ENCODE results near the gene ZP3.
"Not testable (repeated sequence)": the region's sequence is repeated elsewhere in the genome, so short reads cannot be mapped to it uniquely, and the experiment has no call there.

The ZP3 gene

GRCh38 chr7:76423666-76424412 is 911 bp upstream of the ZP3 start:
- no peak for DNase-seq
- no peak for TF ChIP-seq POLR2A (IDR thresholded peaks at IDR 0.05; ENCODE audit: low read length)
- TF ChIP-seq GATA1 (IDR thresholded peaks at IDR 0.05; ENCODE audit: low read depth, low read length) = no peak

- no peak for DNase-seq
- TF ChIP-seq GATA1 (IDR thresholded peaks at IDR 0.05; ENCODE audit: low read depth, low read length) (no peak), POLR2A (IDR thresholded peaks at IDR 0.05; ENCODE audit: low read length) (no peak)
Observed at GRCh38 chr7:76425156-76425555, 406 bp downstream of the ZP3 start.

- DNase-seq = not testable (repeated sequence)
Observed at GRCh38 chr7:76425558-76425957, 808 bp downstream of the ZP3 start.

- TF ChIP-seq GATA1 (IDR thresholded peaks at IDR 0.05; ENCODE audit: low read depth, low read length) = no peak
- no peak for TF ChIP-seq POLR2A (IDR thresholded peaks at IDR 0.05; ENCODE audit: low read length)
- no peak for DNase-seq
Observed at GRCh38 chr7:76426246-76426645, 1.5 kb downstream of the ZP3 start.

- no peak for DNase-seq
- TF ChIP-seq GATA1 (IDR thresholded peaks at IDR 0.05; ENCODE audit: low read depth, low read length) = no peak
- TF ChIP-seq POLR2A (IDR thresholded peaks at IDR 0.05; ENCODE audit: low read length) = no peak
Observed at GRCh38 chr7:76427635-76428034, 2.9 kb downstream of the ZP3 start.

- DNase-seq = no peak
- TF ChIP-seq POLR2A (IDR thresholded peaks at IDR 0.05; ENCODE audit: low read length) = no peak
- TF ChIP-seq GATA1 (IDR thresholded peaks at IDR 0.05; ENCODE audit: low read depth, low read length) = no peak
Observed at GRCh38 chr7:76428149-76428823, 3.5 kb downstream of the ZP3 start.

GRCh38 chr7:76428868-76429805 is 4.4 kb downstream of the ZP3 start:
- DNase-seq = peak; percentile 17 to 33
- TF ChIP-seq POLR2A (IDR thresholded peaks at IDR 0.05; ENCODE audit: low read length) = no peak

GRCh38 chr7:76430211-76430610 is 5.5 kb downstream of the ZP3 start:
- no peak for DNase-seq
- TF ChIP-seq POLR2A (IDR thresholded peaks at IDR 0.05; ENCODE audit: low read length) = no peak
- no peak for TF ChIP-seq GATA1 (IDR thresholded peaks at IDR 0.05; ENCODE audit: low read depth, low read length)

- no peak for DNase-seq
- TF ChIP-seq POLR2A (IDR thresholded peaks at IDR 0.05; ENCODE audit: low read length) (no peak), GATA1 (IDR thresholded peaks at IDR 0.05; ENCODE audit: low read depth, low read length) (no peak)
Observed at GRCh38 chr7:76430836-76431235, 6.1 kb downstream of the ZP3 start.

GRCh38 chr7:76437873-76438272 is 13.1 kb downstream of the ZP3 start:
- DNase-seq = peak; percentile 56 to 69

GRCh38 chr7:76439120-76439888 is 14.6 kb downstream of the ZP3 start:
- DNase-seq = not testable (repeated sequence)

- DNase-seq = not testable (repeated sequence)
Observed at GRCh38 chr7:76440404-76440803, 15.7 kb downstream of the ZP3 start.

GRCh38 chr7:76441792-76442191 is 17.0 kb downstream of the ZP3 start:
- DNase-seq = not testable (repeated sequence)

- DNase-seq = not testable (repeated sequence)
Observed at GRCh38 chr7:76442664-76443446, 18.1 kb downstream of the ZP3 start.

- DNase-seq = not testable (repeated sequence)
Observed at GRCh38 chr7:76443846-76444245, 19.1 kb downstream of the ZP3 start.

- peak; percentile 53 to 64 for DNase-seq
Observed at GRCh38 chr7:76445577-76446008, 20.8 kb downstream of the ZP3 start.

GRCh38 chr7:76457017-76457416 is 32.3 kb downstream of the ZP3 start:
- not testable (repeated sequence) for DNase-seq

GRCh38 chr7:76458504-76458903 is 33.8 kb downstream of the ZP3 start:
- DNase-seq = not testable (repeated sequence)

GRCh38 chr7:76460767-76461166 is 36.0 kb downstream of the ZP3 start:
- DNase-seq = not testable (repeated sequence)

Data from erythroblast (primary cell).